ENCODE measurements around the gene TUBB4A. TPM values are rescaled to one million over a fixed set of nuclear protein-coding genes. Genes with fewer than 3 reads are reported as not detected.
"Not testable (repeated sequence)": the region's sequence is repeated elsewhere in the genome, so short reads cannot be mapped to it uniquely, and the experiment has no call there.

Gene TUBB4A
- 10 to 100 TPM; 24.5 to 39.8 (median 27.8) TPM for polyA plus RNA-seq (ENCODE audit: insufficient read length in 3 of 3)

DNA sequence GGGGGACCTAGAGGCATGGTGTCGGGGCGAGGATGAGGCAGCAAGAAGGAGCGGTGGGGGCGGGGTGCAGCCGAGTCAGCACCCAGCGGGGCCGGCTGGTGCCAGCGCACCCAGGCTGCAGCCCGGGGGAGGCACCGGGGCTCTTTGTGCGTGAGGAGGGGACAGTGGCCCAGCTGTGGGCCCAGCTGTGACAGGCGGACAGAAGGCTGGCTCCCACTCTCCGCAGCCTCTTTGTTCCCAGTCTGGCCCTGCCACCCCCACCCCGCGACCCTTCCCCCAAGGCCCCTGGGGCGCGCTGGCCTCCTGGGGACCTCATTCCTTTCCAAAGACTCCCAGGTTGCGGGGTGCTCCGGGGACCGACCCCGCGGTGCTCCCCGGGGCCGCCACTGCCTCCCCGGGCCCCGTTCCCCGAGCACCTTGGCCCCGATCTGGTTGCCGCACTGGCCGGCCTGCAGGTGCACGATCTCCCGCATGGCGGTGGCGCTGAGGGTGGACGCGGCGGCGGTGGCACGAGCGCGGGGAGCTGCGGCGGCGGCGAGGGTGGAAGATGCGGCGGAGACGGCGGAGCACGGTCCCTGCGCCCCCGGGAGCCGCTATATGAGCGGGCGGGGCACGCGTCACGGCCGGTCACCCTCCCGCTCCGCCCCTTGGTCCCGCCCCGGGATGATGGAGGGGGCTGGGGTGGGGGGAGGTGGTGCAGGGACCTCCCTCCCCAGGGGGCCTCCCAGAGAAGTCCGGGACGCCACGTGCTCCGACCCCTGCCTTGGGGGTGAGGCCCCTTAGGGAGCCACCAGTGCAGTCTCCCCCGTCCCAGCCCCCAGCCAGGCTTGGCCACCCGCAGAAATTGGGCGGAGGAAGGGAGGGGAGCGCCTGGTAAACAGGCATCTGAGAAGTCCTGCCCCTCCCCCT lies at the start of gene TUBB4A:
TSS of gene TUBB4A (minus strand) at position 570 of the 909 bp plus-strand sequence. CDS start at position 473, 97 bp downstream.
- DNase-seq (ENCODE audit: low read depth in 3 of 3, low spot score in 2 of 3), result no peak

DNA sequence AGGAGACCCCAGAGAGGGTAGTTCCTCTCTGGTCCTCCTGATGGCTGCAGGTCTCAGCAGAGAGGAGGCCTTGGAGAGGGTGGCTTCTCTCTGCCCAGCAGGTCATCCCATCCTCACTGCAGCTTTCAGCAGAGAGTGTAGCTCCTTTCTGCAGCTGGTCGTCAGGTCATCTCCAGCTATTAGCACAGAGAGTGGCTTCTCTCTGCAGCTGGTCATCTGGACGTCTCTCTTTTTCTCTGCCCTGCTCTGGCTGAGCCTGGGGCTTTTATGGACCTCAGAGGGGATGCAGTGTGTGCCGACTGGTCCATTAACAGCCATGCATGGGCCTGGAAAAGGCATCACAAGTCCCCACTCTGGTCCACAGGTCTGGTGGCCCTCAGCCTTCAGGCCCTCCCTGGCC lies 49.0 kb upstream of the TUBB4A start:
- DNase-seq (ENCODE audit: low read depth in 3 of 3, low spot score in 2 of 3), result no peak

- DNase-seq (ENCODE audit: low read depth in 3 of 3, low spot score in 2 of 3), result not testable (repeated sequence)
Measured at GRCh38 chr19:6550679-6551078, 48.6 kb upstream of the TUBB4A start.

DNA sequence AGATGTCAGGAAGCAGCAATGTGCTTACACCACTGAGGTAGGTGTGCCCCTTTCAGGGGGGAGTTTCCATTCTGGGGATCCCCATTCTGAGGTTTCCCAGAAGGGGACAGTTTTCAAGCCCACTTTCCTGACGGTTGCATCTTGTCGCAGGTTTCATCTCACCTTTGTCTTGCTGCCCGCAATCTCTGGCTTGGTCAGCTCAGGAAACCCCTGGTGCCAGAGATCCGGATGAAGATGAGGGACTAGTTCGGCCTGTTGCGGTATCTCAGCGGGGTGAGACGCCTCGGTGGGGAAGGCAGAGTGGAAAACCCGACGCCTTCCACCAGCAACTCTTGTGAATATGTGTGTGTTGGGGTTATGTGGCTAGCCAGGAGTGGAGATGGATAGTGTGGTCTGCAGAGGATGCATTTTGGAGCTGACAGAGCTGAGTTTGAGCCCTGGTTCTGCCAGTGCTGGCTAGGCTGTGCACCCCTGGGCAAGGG lies 41.8 kb upstream of the TUBB4A start:
- DNase-seq (ENCODE audit: low read depth in 3 of 3, low spot score in 2 of 3), result no peak

- DNase-seq (ENCODE audit: low read depth in 3 of 3, low spot score in 2 of 3), result no peak
Measured at GRCh38 chr19:6540918-6541689, 39.0 kb upstream of the TUBB4A start.

GRCh38 chr19:6539514-6539913 lies 37.4 kb upstream of the TUBB4A start:
- DNase-seq (ENCODE audit: low read depth in 3 of 3, low spot score in 2 of 3), result no peak

DNA sequence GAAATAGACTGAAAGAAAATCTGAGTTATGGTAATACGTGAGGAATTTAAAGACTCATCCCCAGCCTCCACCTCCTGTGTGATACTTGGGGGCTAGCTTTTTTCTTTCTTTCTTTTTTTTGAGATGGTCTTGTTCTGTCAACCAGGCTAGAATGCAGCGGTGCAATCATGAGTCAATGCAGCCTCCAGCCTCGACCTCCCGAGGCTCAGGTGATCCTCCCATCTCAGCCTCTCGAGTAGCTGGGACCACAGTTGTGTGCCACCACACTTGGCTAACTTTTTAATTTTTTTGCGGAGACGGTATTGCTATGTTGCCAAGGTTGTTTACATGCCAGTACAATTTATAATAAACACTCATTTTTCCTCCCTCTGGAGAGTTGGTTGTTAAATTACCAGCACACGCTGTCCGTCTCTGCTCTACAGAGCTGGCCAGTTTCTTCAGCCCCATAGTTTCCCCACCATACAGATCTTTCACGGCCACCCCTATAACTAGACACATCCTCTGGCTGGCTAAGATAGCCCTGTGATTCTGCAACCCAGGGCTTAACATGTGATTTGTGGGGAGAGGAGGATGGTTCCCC lies 33.5 kb upstream of the TUBB4A start:
- DNase-seq (ENCODE audit: low read depth in 3 of 3, low spot score in 2 of 3), result no peak

- DNase-seq (ENCODE audit: low read depth in 3 of 3, low spot score in 2 of 3), result no peak
Measured at GRCh38 chr19:6534451-6535093, 32.5 kb upstream of the TUBB4A start.

DNA sequence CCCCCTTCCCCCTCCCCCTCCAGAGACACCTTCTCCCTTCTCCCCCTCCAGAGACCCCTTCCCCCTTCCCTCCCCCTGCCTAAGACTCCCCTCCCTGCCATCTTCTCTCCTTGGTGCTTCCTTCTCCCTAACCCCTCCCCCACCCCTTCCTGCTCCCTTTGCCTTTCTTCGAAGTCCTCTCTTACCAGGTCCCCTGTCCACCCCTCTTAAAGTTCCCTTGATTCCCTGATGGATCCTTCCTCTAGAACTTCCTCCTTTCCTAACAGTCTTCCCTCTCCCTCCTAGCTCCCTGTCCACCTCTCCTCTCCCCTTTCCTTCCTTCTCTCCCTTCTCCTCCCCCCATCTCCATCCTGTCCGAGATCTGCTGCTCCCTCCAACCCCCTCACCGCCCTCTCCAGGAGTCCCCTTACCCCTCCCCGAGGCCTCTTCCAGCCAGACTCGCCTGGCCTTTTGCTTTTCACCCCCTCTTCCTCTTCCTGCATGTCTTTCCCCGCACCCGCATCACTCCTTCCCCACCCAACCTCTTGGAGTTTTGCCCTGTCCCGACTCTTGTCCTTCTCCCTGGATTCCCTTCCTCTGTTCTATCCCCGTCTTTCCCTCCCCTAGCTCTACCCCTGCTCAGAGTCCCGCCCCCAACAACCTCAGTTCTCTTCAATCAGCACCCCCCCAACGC lies 31.8 kb upstream of the TUBB4A start:
- DNase-seq (ENCODE audit: low read depth in 3 of 3, low spot score in 2 of 3), result no peak

- no peak for DNase-seq (ENCODE audit: low read depth in 3 of 3, low spot score in 2 of 3)
Measured at GRCh38 chr19:6533000-6533328, 30.9 kb upstream of the TUBB4A start.

GRCh38 chr19:6532244-6532999 lies 30.3 kb upstream of the TUBB4A start:
- DNase-seq (ENCODE audit: low read depth in 3 of 3, low spot score in 2 of 3), result no peak

DNA sequence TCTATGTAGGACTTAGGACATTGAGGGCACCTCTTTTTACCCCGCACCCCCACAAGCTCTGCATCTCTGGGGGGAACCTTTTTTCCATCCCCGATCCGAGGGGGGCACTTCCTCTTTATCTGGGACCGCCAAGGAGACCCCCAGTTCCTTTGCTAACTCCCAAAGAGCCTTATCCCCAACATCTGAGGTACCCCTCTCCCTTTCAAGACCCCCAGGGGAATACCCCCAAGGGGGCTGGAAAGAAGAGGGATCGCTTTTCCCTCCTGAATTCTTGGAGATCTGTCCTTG lies 29.8 kb upstream of the TUBB4A start:
- no peak for DNase-seq (ENCODE audit: low read depth in 3 of 3, low spot score in 2 of 3)

DNA sequence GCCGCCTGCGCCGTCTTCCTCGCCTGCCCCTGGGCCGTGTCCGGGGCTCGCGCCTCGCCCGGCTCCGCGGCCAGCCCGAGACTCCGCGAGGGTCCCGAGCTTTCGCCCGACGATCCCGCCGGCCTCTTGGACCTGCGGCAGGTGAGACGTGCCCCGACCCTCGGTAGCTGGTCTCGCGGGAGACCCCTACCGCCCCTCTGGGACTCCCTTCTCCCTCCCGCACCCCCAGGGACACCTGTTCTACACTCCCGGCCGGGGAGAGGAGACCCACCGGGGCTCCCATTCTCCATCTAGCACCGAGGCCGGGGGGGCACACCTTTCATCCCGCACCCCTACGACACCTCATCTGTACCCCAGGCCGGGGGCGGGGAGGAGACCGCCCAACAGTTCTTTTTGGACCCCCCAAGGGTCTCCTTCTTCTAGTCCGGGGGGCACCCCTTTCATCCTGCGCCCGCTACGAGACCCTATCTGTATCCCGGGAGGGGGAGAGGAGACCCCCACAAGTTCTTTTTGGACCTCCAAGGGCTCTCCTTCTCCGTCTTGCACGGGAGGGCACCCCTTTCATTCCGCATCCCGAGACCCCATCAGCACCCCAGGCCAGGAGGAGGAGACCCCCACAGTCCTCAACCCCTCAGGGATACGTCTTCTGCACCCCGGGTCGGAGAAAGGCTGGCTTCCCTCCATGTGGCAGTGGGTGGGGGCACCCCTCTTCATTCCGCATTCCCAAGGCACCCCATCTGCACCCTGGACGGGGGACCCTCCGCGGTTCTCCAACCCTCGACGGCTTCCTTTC lies 29.2 kb upstream of the TUBB4A start:
- DNase-seq (ENCODE audit: low read depth in 3 of 3, low spot score in 2 of 3), result no peak

DNA sequence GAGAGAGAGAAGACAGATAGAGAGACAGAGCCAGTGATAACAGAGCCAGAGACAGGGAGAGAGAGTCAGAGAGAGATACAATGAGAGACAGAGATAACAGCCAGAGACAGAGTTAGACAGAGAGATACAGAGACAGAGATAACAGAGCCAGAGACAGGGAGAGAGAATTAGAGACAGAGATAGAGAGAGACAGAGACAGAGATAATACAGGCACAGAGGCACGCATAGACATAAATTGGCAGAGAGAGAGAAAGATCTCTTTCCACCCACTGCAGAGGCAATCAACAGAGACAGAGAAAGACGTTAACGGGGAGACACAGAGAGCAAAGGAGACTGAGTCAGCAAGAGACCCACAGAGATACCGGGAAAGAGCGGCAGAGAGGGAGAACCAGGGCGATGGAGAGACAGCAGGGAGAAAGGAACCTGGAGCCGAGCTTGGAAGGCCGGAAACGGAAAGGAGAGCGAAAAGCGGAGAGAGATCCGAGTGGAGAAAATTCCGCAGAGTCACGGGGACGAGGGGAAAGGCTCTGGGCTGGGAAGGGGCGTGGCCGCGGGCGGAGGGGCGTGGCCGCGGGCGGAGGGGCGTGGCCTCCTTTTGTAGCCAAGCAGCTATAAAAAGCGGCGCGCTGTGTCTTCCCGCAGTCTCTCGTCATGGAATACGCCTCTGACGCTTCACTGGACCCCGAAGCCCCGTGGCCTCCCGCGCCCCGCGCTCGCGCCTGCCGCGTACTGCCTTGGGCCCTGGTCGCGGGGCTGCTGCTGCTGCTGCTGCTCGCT lies 28.5 kb upstream of the TUBB4A start, which contains the start of gene TNFSF9:
TSS of gene TNFSF9 (plus strand) at position 641 of the 777 bp plus-strand sequence. CDS start at position 652, 11 bp downstream.
- peak in 1 of 3 donors; percentile 69 for DNase-seq (ENCODE audit: low read depth in 3 of 3, low spot score in 2 of 3)

- DNase-seq (ENCODE audit: low read depth in 3 of 3, low spot score in 2 of 3), result no peak
Measured at GRCh38 chr19:6529937-6530385, 27.9 kb upstream of the TUBB4A start.

- DNase-seq (ENCODE audit: low read depth in 3 of 3, low spot score in 2 of 3), result no peak
Measured at GRCh38 chr19:6529351-6529750, 27.2 kb upstream of the TUBB4A start.

- DNase-seq (ENCODE audit: low read depth in 3 of 3, low spot score in 2 of 3), result no peak
Measured at GRCh38 chr19:6528544-6529121, 26.5 kb upstream of the TUBB4A start.
